Measurements from ENCODE around the gene NID1.

DNA sequence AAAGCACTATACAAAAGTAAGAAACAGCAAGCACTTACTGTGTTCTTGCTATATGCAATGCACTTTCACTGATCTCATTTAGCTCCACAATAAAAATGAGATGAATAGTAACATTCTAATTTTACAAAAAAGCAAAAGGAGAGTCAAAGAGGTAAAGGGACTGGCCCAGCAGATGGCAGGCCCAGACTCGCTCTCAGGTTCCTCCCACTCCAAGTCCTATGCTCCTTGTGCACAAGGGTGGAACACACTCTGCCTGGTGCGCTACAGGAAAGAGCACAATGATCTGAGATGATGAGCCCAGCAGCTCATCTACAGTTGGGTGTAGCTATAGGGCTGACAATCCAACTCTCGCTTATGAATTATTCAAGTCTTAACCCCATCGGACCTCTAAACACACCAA, 104.1 kb downstream of the NID1 start:
- TF ChIP-seq, protein P1, sequence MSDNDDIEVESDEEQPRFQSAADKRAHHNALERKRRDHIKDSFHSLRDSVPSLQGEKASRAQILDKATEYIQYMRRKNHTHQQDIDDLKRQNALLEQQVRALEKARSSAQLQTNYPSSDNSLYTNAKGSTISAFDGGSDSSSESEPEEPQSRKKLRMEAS (CRISPR knock-in tag; IDR thresholded peaks at IDR 0.05): no peak
- TF ChIP-seq NFE2 (IDR thresholded peaks at IDR 0.05; ENCODE audit: low read depth): no peak
- TF ChIP-seq MEF2A (IDR thresholded peaks at IDR 0.05; ENCODE audit: control insufficient read depth, low read depth, low read length): no peak
- no peak for TF ChIP-seq CTCF (IDR thresholded peaks at IDR 0.05 in 2 of 3, conservative IDR thresholded peaks at IDR 0.05 in 1 of 3; ENCODE audit: insufficient read depth in 2 of 3, low read depth in 1 of 3, low read length in 3 of 3)
- TF ChIP-seq, protein P2, sequence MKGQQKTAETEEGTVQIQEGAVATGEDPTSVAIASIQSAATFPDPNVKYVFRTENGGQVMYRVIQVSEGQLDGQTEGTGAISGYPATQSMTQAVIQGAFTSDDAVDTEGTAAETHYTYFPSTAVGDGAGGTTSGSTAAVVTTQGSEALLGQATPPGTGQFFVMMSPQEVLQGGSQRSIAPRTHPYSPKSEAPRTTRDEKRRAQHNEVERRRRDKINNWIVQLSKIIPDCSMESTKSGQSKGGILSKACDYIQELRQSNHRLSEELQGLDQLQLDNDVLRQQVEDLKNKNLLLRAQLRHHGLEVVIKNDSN (CRISPR knock-in tag; IDR thresholded peaks at IDR 0.05): no peak
- no peak for TF ChIP-seq ESRRA (IDR thresholded peaks at IDR 0.05; ENCODE audit: borderline replicate concordance, low read depth)
- no peak for TF ChIP-seq ZC3H11A (IDR thresholded peaks at IDR 0.05; ENCODE audit: low read depth, low read length)
- TF ChIP-seq ZNF121 (CRISPR knock-in tag; conservative IDR thresholded peaks at IDR 0.05): no peak
- TF ChIP-seq FOXP1 (CRISPR knock-in tag; IDR thresholded peaks at IDR 0.05): no peak
- no peak for TF ChIP-seq PTTG1 (tag; IDR thresholded peaks at IDR 0.05; ENCODE audit: low read depth)
- no peak for TF ChIP-seq CEBPB (tag; IDR thresholded peaks at IDR 0.05)

Measured in K562 (cell line).